Neural crest cell (in vitro differentiated cells): ENCODE data around the gene TNNC2. TPM values are rescaled to one million over a fixed set of nuclear protein-coding genes. Genes with fewer than 3 reads are reported as not detected.

Experiments
- DNase-seq: peaks from one replicate; pipeline ENCODE4 v3.0.0; 2021; ENCODE audit warnings: low read depth, mixed read lengths, low spot score
- H3K27ac Mint-ChIP-seq: one replicate; pipeline ENCODE4 v1.8.0; 2021; ENCODE audit warnings: mild to moderate bottlenecking, mixed read lengths; ENCODE audit not compliant: unreplicated experiment
- H3K27me3 Mint-ChIP-seq: 2 replicates; pipeline ENCODE4 v1.8.0; 2021; ENCODE audit warnings: low read depth, mild to moderate bottlenecking, mixed read lengths
- H3K36me3 Mint-ChIP-seq: 2 replicates; pipeline ENCODE4 v1.8.0; 2021; ENCODE audit warnings: low read depth, mild to moderate bottlenecking, mixed read lengths
- H3K4me1 Mint-ChIP-seq: 2 replicates; pipeline ENCODE4 v1.8.0; 2021; ENCODE audit warnings: mixed read lengths
- H3K4me3 Mint-ChIP-seq: one replicate; pipeline ENCODE4 v1.8.0; 2021; ENCODE audit warnings: mild to moderate bottlenecking, mixed read lengths
- H3K9me3 Mint-ChIP-seq: 2 replicates; pipeline ENCODE4 v1.8.0; 2021; ENCODE audit warnings: mixed read lengths
- CTCF ChIP-seq: fragments of 200-600 bp; sonication (generic); conservative IDR thresholded peaks from 2 replicates; pipeline ENCODE4 v1.5.0; 2021; ENCODE audit warnings: antibody characterized with exemption, mild to moderate bottlenecking
- total RNA-seq: library from RNA; stranded (reverse); gene quantifications from 2 replicates; pipeline ENCODE4 v1.2.1, GENCODE V29; 2021

The TNNC2 gene
- total RNA-seq, 1 donor from 2014 or later = not detected

- H3K9me3 Mint-ChIP-seq = peaks cover 4% of the 10 kb centered on the region
- H3K4me3 Mint-ChIP-seq = peak overlapping the region; percentile 38
- peaks cover 31% of the 10 kb centered on the region for H3K4me1 Mint-ChIP-seq
- no peak overlapping the region for H3K27ac Mint-ChIP-seq
- H3K27me3 Mint-ChIP-seq = peaks cover under 1% of the 10 kb centered on the region
- DNase-seq = no peak
- TF ChIP-seq CTCF = no peak
- peaks cover 15% of the 10 kb centered on the region for H3K36me3 Mint-ChIP-seq
Measured at GRCh38 chr20:45816951-45817350, 10.2 kb downstream of the TNNC2 start.

DNA sequence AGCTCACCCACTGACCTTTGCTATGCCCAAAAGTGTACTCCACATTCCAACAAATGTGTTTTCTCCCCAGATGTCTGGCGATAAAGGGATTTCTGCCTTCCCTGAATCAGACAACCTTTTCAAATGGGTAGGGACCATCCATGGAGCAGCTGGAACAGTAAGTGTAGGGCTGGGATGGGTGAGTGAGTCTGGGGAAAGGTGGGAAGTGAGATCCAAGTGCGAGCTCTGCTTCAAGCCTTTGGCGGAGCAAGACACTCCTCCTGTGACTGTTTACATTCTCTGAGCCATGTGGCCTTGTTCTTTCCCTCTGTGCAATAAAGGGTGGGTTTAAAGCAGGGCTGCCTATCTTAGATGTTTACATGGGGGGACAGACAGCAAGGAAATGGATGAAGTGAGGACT, 12.8 kb downstream of the TNNC2 start:
- no peak for DNase-seq
- H3K9me3 Mint-ChIP-seq = peaks cover 4% of the 10 kb centered on the region
- no peaks in the 10 kb centered on the region for H3K27me3 Mint-ChIP-seq
- H3K4me3 Mint-ChIP-seq = peak overlapping the region; percentile 61
- TF ChIP-seq CTCF = no peak
- peaks cover 28% of the 10 kb centered on the region for H3K36me3 Mint-ChIP-seq
- peaks cover 32% of the 10 kb centered on the region for H3K4me1 Mint-ChIP-seq
- no peak overlapping the region for H3K27ac Mint-ChIP-seq

- H3K36me3 Mint-ChIP-seq = peaks cover 31% of the 10 kb centered on the region
- H3K27ac Mint-ChIP-seq = peak overlapping the region; percentile 96
Measured at GRCh38 chr20:45813489-45813888, 13.6 kb downstream of the TNNC2 start.

GRCh38 chr20:45813006-45813340, 14.1 kb downstream of the TNNC2 start:
- peaks cover 32% of the 10 kb centered on the region for H3K36me3 Mint-ChIP-seq
- H3K9me3 Mint-ChIP-seq = peaks cover 4% of the 10 kb centered on the region

More at GRCh38 chr20:45813489-45813888, 13.6 kb downstream of the TNNC2 start:
- Mint-ChIP-seq H3K4me3 (peak overlapping the region; percentile 97), H3K9me3 (peaks cover 4% of the 10 kb centered on the region), H3K4me1 (peaks cover 32% of the 10 kb centered on the region), H3K27me3 (no peaks in the 10 kb centered on the region)
- TF ChIP-seq CTCF = no peak
- DNase-seq = no peak

DNA sequence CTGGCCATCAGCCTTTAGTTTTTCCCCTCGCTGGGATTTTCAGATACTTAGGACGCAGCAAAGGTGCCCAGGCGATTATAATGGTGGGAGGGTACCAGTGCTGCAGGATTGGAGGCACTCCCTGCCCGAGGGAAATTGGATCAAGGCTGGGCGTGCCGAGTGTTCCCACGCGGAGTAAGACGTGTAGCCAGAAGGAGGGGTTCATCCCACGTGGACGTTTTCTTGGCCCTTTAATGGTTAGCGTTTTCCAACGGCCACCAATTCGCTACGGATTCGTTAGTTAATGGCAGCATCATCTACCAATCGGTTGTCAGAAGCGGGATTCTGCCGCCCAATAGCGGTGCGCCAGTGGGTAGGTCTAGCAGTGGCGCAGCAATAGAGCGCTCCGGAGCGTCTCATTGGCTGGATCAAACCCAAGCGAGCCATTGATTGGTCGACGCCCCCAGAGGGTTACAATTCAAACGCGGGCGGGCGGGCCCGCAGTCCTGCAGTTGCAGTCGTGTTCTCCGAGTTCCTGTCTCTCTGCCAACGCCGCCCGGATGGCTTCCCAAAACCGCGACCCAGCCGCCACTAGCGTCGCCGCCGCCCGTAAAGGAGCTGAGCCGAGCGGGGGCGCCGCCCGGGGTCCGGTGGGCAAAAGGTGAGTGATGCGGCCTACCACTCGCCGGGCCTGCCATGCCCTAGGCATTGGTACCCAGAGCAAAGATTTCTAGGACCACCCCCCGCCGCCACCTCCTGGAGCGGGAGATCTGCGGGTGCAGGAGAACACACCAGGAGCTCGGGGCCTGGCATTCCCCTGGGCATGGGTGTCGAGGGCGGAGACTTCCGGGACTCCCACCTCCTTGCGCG, 14.7 kb downstream of the TNNC2 start, which contains the start of gene UBE2C:
Gene UBE2C (plus strand): TSS at position 488 of the 849 bp plus-strand sequence. CDS start 52 bp downstream, at position 540.
- Mint-ChIP-seq H3K36me3 (peaks cover 31% of the 10 kb centered on the region), H3K4me1 (peaks cover 32% of the 10 kb centered on the region), H3K27ac (peak within 1 kb of the TSS; percentile 98), H3K9me3 (peaks cover 4% of the 10 kb centered on the region), H3K4me3 (peak within 1 kb of the TSS; percentile 97), H3K27me3 (no peaks in the 10 kb centered on the region)
- peak; percentile 93 for DNase-seq
- no peak for TF ChIP-seq CTCF

More at GRCh38 chr20:45813006-45813340, 14.1 kb downstream of the TNNC2 start:
- Mint-ChIP-seq H3K27me3 (no peaks in the 10 kb centered on the region), H3K27ac (peak overlapping the region; percentile 95), H3K4me3 (peak overlapping the region; percentile 97), H3K4me1 (peaks cover 32% of the 10 kb centered on the region)
- DNase-seq = no peak
- no peak for TF ChIP-seq CTCF
